Left colon (tissue), 2 donors: ENCODE data around the gene CH25H. TPM values are rescaled to one million over a fixed set of nuclear protein-coding genes. Genes with fewer than 3 reads are reported as not detected.
A peak's percentile ranks its signal among the peaks of the same experiment; 100 is the strongest.
"Not testable (repeated sequence)": the region's sequence is repeated elsewhere in the genome, so short reads cannot be mapped to it uniquely, and the experiment has no call there.

Experiments used
- ATAC-seq: fragments of 200-7000 bp; cut with Tn5 transposase; one replicate; pipeline ENCODE4 v1.9.1; 2020; ENCODE audit warnings: mild to moderate bottlenecking, moderate library complexity
- DNase-seq, 2 donors: peaks; one replicate each; pipeline ENCODE4 v3.0.0-alpha.2; 2020
- intact Hi-C, 2 donors: fragments of 100-400 bp; cut with DNase I in 1 of 2; cut with micrococcal nuclease in 1 of 2; formaldehyde crosslinking; loops; one replicate each; pipeline versions ENCODE4 v1.11.2 to v1.14.0; 2022; cut with DNase I, micrococcal nuclease
- long read RNA-seq: library from polyadenylated mRNA; unstranded; transcript quantifications from one replicate; pipeline ENCODE4 v2.0.0, GENCODE V29; 2021
- total RNA-seq, 2 donors: library from RNA; stranded (reverse); fragmentation: NEBNext Ultra II Directional; extraction: Animal tissue kit (Norgen Biotek cat#: 25700); gene quantifications; one replicate each; pipeline ENCODE4 v1.2.1, GENCODE V29; 2021
- donor health status: DM: no; HTN: no; CAD: no.
- donor health status: DM: yes; HTN: yes; CAD: no.

CH25H gene, protein sequence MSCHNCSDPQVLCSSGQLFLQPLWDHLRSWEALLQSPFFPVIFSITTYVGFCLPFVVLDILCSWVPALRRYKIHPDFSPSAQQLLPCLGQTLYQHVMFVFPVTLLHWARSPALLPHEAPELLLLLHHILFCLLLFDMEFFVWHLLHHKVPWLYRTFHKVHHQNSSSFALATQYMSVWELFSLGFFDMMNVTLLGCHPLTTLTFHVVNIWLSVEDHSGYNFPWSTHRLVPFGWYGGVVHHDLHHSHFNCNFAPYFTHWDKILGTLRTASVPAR
- 1 to 10 TPM in 1 of 2 donors, under 1 TPM in 1; 0.46 to 1.3 TPM for total RNA-seq
- long read RNA-seq, result 0 reads

DNA sequence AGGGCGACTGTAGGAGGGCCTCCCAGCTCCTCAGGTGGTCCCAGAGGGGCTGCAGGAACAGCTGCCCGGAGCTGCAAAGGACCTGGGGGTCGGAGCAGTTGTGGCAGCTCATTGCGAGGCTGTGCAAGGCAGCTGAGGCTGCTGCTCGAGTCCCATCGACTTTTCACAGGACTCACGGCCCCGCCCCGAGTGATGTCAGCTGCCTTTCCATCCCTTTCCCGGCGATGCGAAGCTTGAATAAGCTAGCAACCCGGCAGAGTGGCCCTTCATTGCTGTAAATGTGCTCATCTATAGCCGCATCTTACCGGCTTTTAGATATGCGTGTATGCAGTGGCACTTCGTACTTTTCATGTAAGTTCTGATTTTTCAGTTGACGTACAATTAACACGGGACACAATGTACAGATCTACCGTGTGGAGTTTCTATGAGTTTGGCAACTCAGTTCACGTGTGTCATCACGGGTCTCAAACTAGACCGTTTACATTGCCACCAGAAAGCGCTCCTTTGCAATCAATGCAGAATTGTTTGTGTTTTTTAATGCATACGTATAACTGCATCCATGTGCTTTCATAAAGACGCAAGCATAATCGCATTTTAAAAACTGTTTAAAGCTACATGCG lies at the start of gene CH25H:
TSS of gene CH25H (minus strand) at position 137 of the 620 bp plus-strand sequence. CDS start at position 112, 25 bp downstream.
- intact Hi-C loops, result no loop called here
- ATAC-seq (peak; percentile 70), DNase-seq (peak; percentile 70)

DNA sequence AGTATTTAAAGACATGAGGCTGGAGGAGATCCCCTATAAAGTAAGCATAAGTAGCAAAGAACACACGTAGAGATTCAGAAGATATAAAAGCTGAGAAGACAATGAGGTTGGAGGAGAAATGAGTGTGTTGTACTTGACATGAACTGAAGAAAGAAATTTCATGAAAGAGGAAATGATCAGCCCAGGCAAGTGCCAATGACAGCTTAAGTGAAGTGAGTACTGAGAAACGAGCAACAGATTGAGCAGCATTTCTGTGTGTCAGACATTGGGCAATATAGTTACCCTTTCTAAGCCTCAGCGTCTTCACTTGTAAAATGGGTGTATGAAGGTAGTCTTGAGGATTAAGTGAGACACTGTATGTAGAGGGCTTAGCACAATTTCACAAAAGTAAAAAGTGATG lies 49.2 kb upstream of the CH25H start:
- DNase-seq, result no peak
- ATAC-seq, result no peak
- intact Hi-C loops, result no loop called here

DNA sequence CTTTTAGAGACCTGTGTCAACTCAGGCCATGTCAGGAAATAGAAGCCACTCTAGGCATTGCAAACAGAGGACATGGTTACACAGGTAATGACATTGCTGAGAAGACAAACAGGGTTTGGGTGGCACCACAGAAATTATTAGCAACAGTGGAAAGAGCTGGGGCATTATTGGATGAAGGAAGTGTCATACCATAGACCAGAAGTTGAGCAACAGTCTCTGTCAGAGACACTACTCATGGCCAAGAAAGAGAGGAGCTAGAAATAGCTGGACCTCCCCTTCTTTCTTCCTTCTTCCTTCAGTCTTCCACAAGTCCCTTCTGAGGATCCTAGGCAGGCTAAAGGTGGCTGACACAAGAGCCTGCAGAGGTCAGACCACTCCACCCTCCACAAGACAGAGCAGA lies 48.7 kb upstream of the CH25H start:
- no peak for DNase-seq
- intact Hi-C loops, result no loop called here
- ATAC-seq, result no peak

DNA sequence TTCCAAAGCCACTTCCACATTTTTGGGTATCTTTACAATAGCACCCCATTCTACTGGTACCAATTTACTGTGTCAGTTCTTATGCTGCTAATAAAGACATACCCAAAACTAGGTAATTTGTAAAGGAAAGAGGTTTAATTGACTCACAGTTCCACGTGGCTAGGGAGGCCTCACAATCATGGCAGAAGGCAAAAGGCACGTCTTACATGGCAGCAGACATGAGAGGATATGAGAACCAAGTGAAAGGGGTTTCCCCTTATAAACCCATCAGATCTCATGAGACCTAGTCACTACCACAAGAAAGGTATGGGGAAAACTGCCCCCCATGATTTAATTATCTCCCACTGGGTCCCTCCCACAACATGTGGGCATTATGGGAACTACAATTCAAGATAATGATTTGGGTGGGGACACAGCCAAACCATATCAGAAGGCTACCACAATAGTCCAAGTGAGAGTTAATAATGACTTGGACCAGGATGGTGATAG lies 48.0 kb upstream of the CH25H start:
- intact Hi-C loops, DNase-seq, ATAC-seq: not testable (repeated sequence)

DNA sequence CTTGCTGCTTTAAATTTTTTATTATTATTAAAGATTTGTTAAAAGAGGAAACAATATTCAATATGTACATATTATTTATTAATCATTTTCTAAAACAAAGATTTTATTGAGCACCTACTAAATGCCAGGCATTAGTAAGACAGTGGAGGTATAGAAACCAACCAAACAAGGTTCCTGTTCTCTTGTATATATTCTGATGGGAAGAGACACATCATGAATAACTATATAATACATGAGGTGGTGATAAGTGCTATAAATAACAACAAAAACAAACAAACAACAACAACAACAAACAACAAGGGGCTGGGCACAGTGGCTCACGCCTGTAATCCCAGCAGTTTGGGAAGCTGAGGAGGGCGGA lies 45.1 kb upstream of the CH25H start:
- DNase-seq, result no peak
- ATAC-seq, result no peak
- intact Hi-C loops, result no loop called here

DNA sequence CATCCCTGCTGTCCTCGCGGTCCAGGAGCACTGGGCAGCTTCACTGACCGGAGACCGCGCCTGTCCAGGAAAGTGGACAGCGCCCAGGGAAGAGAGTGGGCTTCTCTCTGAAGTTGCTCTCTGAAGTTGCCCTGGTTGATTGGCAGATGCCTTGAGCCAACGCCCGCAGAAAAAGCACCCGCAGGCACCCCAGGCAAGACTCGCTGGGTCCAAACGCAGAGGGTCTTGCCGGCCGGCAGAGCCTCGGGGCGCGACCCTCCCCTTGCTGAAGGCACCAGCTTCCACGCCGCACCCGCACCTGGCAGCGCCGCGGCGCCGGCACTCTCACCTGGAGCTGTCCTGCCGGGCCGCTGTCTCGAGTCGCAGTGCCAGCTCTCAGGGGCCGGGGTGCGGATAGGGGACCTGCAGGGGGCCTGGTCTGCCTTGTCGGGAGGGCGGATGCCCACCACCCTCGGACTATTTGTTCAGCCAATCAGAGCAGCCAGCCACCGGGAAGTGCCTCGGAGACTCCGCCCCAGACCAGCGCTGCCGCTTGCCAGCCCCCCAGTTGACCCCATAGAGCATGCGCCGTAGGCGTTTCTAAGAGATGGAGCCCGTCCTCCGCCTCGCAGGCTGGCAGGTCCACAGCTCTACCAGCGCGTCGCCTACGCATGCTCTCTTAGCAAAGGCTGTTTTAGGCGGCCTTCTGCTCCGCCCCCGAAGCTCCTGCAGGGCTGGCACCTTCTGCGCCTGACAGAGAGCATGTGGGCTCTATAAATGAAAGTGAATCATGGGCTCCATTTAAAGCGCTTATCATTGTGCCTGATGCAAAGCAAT lies 44.5 kb upstream of the CH25H start, which contains the start of gene LIPA:
TSS of gene LIPA (minus strand) at position 367 of the 816 bp plus-strand sequence. CDS start 4,127 bp downstream, outside the sequence.
- peak; percentile 98 for ATAC-seq

DNA sequence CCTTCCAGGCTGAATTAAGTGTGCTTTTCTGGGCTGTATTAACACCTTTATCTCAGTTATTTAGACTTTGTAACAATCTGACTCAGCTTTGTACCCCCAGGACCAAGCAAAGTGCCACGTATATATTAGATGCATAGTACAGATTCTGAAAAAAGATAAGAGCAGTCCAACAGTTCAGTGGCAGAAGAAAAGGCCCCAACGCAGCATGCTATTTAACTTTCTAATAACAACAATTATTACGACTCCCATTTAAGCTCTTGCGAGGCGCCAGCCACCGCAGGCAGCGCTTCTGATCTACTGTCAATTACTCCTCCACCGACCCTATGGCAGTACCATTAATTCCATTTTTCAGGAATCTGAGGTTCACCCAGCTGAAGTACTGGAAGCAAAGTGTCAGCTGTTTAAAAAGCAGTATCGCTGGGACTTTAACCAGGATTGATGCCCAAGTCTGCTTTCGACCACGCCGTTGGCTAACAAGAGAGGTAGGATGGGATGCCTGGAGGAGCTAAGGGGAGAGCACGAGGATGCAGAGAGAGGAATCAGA lies 43.8 kb upstream of the CH25H start:
- intact Hi-C loops, result no loop called here
- no peak for DNase-seq
- no peak for ATAC-seq

More for the DNA sequence above, 44.5 kb upstream of the CH25H start, which contains the start of gene LIPA:
- peak; percentile 94 to 96 for DNase-seq
- intact Hi-C loops, result no loop called here

DNA sequence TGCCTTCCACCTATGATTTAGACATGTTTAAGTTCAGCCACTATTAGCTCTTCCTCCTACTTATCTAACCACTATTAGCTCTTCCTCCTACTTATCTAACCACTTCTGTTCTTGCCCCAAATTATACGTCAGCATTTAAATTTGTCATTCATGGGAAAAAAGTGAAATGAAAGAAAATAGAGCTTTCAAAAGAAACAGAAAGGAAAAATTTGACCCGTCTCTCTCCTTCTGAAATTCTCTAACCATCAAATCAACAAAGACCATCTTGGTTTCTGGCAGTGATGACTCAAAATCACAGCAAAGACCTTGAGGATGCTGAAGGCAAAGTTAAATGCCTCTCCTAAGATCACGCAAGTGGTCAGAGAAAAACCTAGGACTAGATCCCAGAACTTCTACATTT lies 41.9 kb upstream of the CH25H start:
- no peak for DNase-seq
- intact Hi-C loops, result no loop called here
- ATAC-seq, result no peak

DNA sequence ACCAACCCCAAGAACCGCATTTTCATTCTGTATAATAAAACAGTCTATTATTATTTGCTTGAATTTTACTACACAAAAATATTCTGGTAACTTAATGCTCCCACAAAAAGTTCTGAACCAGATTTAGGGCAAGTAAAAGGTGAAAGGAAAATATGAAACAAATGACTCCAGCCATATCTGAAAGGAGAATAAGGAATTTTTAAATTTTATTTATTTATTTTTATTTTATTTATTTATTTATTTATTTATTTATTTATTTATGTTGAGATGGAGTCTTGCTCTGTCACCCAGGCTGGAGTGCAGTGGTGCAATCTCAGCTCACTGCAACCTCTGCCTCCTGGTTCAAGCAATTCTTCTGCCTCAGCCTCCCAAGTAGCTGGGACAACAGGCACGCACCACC lies 40.5 kb upstream of the CH25H start:
- DNase-seq, ATAC-seq: not testable (repeated sequence)

DNA sequence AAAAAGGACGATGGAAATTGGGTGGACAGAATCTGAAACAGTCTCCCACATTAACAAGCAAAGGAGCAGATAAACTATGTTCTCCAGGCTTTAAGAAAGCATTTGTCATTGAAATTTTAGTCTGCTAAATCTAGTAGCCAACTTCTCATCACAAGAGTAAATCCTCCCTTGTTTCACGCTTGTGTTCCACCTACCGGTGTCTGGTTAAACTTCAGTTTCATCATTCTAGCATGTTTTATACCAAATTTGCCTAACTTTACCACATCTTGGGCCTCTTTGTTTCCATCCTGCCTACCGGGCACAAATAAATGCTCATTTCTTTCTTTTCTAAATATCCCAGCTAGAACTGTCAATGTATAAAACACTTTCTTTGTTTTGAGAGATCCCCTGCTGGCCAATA lies 38.7 kb upstream of the CH25H start:
- intact Hi-C loops, result no loop called here
- no peak for DNase-seq
- no peak for ATAC-seq

More for the DNA sequence above, 40.5 kb upstream of the CH25H start:
- intact Hi-C loops, result not testable (repeated sequence)

DNA sequence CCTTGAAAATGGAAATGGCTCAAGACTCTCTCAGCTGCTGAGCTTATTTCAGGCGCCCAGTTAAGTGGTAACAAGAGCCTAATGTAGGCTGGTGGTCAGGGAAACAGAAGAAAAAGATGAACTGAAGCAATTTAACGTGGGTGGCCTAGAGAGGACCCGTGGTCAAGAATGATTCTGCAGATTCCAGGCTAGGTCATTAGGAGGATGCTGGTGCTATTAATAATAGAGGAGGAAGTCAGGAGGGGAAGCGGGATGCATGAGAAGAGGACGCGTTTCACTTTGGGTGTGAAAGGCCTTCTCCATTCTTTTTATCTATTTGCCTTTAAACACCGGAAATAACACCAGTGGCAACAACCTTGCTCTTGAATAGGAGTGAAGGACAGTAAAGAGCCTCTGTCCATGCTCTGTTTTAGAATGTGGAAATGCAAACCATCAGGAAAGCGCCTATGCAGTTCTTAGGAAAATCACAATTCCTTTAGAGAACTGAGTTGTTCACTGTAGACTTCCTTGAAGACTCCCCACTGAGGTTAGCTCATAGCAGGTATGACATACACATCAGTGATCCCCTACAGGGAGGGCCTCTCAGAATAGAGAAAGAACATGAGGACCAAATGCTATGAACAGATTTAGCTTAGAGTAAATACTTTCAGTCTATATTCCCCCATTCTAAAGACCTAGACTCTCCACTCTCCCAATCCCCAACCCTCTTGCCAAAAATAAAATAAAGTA lies 35.9 kb upstream of the CH25H start:
- ATAC-seq, result no peak
- intact Hi-C loops, result no loop called here

DNA sequence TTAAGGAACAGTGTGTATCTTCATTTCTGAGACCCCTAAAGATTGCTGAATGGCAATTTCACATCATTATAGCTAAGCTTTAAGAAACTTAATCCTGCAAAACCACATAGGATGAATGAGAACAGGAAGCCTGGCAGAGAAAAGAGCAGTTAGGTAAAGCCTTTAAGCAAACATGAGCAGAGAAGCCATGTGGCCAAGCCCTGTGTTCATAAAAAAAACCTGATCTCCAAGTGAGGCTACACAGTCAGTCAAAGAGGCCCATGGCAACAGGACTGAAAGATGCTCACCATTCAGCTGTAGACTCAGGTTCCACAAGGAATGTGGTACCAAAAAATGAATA lies 35.2 kb upstream of the CH25H start:
- no peak for DNase-seq
- intact Hi-C loops, result no loop called here

More for the DNA sequence above, 35.9 kb upstream of the CH25H start:
- DNase-seq, result no peak

DNA sequence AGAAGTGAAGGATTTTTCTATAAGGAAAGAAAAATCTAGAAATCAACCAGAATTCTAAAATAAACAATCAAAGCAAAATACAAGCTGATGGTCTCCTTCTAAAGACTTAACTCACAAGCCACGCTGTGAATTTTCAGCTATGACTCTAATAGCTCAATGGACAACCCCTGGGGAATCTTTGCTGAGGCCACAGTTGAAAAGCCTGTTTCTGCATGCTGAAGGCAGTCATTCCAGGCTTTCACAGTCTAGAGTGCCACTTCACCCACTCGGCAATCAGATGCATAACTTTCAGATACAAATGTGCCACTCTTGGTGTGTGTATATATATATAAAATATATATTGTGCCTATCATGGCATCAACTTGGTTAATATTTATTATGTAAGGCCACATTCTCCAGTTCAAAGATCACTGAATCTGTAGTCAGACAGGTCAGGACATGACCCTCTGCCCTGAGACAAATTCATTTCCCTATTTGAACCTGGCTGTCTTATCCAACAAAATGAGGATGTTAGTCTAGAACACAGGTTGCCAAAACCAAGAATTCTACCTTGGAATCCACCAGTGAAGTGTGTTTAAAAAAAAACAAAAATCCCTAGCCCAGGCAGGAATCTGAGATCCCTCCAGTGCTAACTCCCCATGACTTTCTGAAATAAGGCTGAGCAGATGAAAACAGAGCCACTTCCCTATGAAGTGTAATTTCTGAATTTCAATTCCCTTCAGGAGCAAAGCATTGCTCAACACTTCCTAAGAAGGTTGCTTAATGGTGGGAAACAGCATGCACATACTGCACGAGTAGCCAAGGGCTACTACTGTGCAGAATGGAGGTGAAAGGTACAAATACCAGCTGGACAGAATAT lies 34.6 kb upstream of the CH25H start:
- no peak for DNase-seq
- peak; percentile 56 for ATAC-seq
- intact Hi-C loops, result no loop called here

More for the DNA sequence above, 35.2 kb upstream of the CH25H start:
- peak; percentile 74 for ATAC-seq

DNA sequence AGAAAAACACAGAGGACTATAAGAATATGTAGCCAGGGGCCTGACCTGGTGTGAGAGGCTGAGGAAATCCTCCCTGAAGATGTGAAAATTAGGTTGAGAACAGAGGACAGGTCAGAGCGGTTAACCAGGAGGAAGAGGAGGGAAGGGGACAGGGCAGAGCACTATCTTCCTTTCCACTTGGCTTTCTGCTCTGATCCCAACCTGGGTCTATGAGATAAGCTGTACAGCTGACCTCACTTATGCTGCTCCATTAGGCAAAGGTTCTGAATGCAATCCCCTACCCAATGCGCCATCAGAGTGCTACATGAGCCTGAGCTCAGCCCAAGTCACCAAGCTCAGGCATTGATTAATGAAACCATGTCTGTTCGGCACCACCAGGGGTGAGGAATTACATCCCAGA lies 33.9 kb upstream of the CH25H start:
- intact Hi-C loops, result no loop called here

DNA sequence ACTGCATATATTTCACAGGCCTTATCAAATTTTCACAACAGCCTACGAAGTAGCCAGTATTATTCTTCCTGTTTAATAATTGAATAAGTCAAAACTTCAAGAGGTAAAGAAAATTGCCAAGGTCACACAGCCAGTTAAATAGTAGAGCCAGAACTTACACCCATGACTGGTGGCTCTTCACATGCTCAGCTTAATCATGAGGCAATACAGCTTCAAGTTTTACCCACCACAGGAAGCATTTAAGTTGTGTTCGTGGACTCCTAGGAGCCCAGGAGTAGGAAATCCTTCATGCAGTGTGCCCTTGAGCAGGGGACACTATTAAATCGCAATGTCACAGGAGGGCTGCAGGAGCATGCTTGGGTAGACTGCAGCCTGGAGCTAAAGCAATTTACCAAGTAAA lies 33.4 kb upstream of the CH25H start:
- no peak for DNase-seq
- ATAC-seq, result no peak
- intact Hi-C loops, result no loop called here

More for the DNA sequence above, 33.9 kb upstream of the CH25H start:
- no peak for DNase-seq
- no peak for ATAC-seq

DNA sequence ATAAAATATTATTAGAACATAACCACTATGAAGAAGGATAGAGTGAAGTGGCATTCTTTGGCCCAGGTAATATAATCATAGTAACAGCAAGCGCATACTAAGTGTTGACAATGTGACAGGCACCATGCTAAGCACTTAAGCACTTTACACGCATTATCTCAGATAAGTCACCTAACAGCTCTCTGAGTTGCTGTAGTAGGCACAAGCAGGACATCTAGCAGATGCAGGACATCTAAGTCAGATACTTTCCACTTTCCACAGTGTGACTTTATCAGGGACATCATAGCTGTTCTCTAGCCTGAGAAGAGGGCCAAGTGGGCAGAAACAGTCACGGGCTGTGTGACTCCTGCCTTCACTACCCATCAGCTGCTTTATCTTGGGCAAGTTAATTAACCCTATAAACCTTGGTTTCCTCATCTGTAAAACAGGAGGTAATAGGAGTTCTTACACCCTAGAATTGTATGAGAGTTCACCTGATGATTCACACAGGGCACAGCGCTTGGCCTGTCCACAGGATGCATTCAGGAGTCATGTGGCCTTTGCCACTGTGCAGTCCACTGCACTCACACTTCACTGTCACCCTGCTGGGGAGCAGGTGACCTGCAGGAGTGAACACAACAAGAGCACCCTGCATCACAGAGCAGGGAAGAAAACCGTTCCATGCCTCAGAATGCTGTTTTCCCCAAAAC lies 32.0 kb upstream of the CH25H start:
- ATAC-seq (peak; percentile 25), DNase-seq (no peak)
- intact Hi-C loops, result no loop called here

DNA sequence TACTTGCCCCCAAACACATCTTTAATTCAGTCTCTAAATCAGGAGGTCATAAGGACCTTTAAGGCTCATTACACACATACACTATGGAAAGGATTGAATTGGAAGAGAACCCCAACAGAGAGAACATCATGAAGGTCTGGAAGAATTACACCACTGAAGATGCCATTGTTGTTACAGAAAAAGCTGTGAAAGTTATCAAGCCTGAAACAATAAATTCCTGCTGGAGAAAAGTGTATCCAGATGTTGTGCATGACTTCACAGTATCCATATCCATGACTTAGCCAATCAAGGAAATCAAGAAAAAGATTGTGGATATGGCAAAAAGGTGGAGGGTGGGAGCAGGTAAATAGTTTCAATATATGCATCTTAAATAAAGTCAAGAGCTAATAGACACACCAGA lies 30.7 kb upstream of the CH25H start:
- intact Hi-C loops, result no loop called here
- ATAC-seq (no peak), DNase-seq (no peak)
